ENCODE data around the gene ZSWIM7.

DNA sequence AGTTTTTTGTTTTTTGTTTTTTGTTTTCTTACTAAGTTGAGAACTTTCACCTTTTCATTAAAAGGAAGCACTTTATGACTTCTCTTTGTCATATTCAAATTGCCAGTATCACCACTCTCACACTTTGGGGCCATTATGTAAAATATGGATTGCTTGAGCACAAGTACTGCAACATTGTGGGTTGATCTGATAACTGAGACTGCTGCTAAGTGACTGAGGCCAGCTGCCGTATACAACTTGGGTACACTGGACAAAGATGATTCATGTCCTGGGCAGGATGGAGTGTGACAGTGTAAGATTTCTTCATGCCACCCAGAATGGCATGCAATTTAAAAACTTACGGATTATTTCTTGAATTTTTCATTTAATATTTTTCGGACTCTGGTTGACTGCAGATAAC lies 7.9 kb upstream of the ZSWIM7 start:
- TF ChIP-seq, protein P1, sequence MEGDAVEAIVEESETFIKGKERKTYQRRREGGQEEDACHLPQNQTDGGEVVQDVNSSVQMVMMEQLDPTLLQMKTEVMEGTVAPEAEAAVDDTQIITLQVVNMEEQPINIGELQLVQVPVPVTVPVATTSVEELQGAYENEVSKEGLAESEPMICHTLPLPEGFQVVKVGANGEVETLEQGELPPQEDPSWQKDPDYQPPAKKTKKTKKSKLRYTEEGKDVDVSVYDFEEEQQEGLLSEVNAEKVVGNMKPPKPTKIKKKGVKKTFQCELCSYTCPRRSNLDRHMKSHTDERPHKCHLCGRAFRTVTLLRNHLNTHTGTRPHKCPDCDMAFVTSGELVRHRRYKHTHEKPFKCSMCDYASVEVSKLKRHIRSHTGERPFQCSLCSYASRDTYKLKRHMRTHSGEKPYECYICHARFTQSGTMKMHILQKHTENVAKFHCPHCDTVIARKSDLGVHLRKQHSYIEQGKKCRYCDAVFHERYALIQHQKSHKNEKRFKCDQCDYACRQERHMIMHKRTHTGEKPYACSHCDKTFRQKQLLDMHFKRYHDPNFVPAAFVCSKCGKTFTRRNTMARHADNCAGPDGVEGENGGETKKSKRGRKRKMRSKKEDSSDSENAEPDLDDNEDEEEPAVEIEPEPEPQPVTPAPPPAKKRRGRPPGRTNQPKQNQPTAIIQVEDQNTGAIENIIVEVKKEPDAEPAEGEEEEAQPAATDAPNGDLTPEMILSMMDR (IDR thresholded peaks at IDR 0.05): no peak
- TF ChIP-seq POLR2A (IDR thresholded peaks at IDR 0.05): no peak
